ENCODE measurements around the gene SEC16A.

The SEC16A gene

DNA sequence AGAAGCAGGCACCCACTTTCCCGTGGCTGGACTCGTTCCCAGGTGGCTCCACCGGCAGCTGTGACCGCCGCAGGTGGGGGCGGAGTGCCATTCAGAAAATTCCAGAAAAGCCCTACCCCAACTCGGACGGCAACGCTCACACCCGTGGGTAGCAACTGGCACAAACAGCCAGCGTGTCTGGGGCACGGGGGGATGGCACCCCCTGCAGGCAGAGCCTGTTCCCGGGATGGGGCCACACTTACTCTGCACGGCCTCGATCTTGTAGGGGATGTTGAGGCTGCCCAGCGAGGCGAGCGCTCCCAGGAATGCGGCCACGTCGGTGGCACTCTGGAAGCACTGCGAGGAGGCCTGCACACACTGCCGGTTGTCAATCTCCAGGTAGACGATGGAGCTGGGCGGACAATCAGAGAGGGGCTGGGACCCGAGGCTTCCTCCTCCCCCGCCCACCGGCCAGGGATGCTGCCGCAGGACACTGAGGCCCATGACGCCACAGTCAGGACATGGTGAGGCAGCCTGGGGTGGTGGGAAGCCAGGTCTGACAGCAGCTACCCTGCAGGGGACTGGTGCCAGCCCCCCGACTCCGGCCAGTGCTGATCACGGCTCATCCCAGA is 20.2 kb upstream of the SEC16A start:
- Histone ChIP-seq H3K4me3 (ENCODE audit: severe bottlenecking) (no peak overlapping the region), H3K36me3 (ENCODE audit: low read depth) (peaks cover 92% of the 10 kb centered on the region), H3K27me3 (ENCODE audit: insufficient read depth, poor library complexity, severe bottlenecking) (no peaks in the 10 kb centered on the region), H3K27ac (ENCODE audit: poor library complexity, severe bottlenecking) (no peak overlapping the region), H3K9me3 (ENCODE audit: severe bottlenecking) (no peaks in the 10 kb centered on the region), H3K4me1 (ENCODE audit: insufficient read depth, poor library complexity, severe bottlenecking) (no peaks in the 10 kb centered on the region)
- TF ChIP-seq, protein P1, sequence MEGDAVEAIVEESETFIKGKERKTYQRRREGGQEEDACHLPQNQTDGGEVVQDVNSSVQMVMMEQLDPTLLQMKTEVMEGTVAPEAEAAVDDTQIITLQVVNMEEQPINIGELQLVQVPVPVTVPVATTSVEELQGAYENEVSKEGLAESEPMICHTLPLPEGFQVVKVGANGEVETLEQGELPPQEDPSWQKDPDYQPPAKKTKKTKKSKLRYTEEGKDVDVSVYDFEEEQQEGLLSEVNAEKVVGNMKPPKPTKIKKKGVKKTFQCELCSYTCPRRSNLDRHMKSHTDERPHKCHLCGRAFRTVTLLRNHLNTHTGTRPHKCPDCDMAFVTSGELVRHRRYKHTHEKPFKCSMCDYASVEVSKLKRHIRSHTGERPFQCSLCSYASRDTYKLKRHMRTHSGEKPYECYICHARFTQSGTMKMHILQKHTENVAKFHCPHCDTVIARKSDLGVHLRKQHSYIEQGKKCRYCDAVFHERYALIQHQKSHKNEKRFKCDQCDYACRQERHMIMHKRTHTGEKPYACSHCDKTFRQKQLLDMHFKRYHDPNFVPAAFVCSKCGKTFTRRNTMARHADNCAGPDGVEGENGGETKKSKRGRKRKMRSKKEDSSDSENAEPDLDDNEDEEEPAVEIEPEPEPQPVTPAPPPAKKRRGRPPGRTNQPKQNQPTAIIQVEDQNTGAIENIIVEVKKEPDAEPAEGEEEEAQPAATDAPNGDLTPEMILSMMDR (IDR thresholded peaks at IDR 0.05; ENCODE audit: poor library complexity, severe bottlenecking) = no peak
- no peak for DNase-seq (ENCODE audit: low spot score)
- ATAC-seq (ENCODE audit: low read depth) = no peak

DNA sequence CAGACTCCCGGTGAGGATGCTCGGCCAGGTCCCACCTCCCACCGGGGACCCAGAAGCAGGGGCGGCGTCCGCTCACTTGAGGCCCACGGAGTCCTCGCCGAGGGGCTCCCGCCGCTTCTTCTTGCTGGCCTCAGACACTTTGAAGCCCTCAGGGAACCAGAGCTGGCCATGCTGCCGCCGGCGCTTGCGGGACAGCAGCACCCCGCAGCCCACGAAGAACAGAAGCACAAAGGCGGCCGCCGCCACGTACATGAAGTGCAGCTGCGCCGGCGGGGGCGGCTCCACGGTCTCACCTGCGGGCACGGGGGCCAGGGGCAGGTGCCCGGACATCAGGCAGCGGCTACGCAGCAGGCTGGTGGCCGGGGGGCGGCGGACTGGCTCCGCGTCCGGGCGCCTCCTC is 19.4 kb upstream of the SEC16A start:
- Histone ChIP-seq H3K4me1 (ENCODE audit: insufficient read depth, poor library complexity, severe bottlenecking) (no peaks in the 10 kb centered on the region), H3K9me3 (ENCODE audit: severe bottlenecking) (no peaks in the 10 kb centered on the region), H3K27me3 (ENCODE audit: insufficient read depth, poor library complexity, severe bottlenecking) (no peaks in the 10 kb centered on the region), H3K4me3 (ENCODE audit: severe bottlenecking) (no peak overlapping the region), H3K36me3 (ENCODE audit: low read depth) (peaks cover 88% of the 10 kb centered on the region), H3K27ac (ENCODE audit: poor library complexity, severe bottlenecking) (no peak overlapping the region)
- ATAC-seq (ENCODE audit: low read depth) = no peak
- TF ChIP-seq, protein P1 (IDR thresholded peaks at IDR 0.05; ENCODE audit: poor library complexity, severe bottlenecking) = no peak
- no peak for DNase-seq (ENCODE audit: low spot score)

DNA sequence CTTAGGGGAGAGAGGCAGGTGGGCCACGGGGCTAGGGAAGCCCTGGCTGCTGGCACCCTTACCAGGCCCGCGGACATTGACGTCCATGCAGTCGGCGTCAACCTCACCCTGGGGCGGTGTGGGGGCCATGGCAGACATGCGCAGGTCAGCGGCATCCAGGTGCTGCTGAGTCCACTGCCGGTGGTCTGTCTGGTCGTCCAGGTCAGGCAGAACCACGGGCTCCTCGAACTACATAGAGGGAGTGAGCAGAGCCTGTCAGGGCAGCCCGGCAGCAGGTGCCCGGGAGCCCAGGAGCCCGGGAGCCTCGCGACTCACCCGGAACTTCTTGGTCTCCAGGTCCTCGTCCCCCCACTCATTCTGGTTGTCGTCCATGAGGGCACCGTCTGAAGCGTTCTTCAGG is 18.8 kb upstream of the SEC16A start:
- H3K36me3 ChIP-seq (ENCODE audit: low read depth) = peaks cover 84% of the 10 kb centered on the region
- TF ChIP-seq, protein P1 (IDR thresholded peaks at IDR 0.05; ENCODE audit: poor library complexity, severe bottlenecking) = no peak
- no peak for ATAC-seq (ENCODE audit: low read depth)

DNA sequence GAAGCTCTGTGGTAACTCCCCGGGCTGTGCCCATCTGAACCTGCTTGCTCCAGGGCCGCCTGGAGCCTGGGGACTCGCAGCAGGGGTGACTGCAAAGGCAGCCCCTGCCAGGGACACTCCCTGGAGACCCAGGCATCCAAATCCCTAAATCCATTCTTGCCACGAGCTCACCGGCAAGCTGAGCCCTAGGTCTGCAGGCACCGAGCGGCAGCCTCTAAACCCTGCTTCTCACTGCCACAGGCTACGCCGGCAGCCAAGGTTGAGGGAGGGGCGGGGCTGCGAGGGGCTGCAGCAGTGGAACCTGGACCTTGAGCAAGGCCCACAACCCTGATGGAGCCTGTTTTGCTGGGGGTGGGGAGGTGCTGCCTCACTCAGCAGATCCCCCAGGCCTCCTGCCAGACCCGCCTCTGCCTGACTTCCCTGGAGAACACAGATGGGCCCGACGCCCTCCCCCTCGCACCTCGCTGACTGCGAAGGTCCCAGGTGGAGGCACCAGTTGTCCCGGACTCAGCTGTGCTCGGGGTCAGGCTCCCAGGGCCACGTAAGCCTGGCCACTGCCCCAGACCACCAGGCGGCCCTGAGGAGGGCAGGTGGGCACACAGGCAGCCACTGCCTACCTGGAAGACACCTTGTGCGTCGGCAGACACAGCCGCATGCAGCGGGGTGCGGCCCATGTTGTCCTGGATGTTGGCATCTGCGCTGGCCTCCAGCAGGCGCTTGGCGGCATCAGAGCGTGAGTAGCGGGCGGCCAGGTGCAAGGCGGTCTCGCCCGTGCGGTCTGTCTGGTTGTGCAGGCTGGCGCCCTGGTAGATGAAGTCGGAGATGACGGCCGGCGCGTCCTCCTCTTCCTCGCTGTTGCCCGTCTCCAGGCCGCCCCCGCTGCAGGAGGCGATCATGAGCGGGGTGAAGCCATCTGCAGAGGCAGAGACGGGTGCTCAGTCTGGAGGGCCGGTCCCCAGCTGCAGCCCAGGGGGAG is 17.4 kb upstream of the SEC16A start:
- Histone ChIP-seq H3K27me3 (ENCODE audit: insufficient read depth, poor library complexity, severe bottlenecking) (no peaks in the 10 kb centered on the region), H3K4me1 (ENCODE audit: insufficient read depth, poor library complexity, severe bottlenecking) (no peaks in the 10 kb centered on the region), H3K36me3 (ENCODE audit: low read depth) (peaks cover 83% of the 10 kb centered on the region), H3K27ac (ENCODE audit: poor library complexity, severe bottlenecking) (no peak overlapping the region), H3K9me3 (ENCODE audit: severe bottlenecking) (no peaks in the 10 kb centered on the region), H3K4me3 (ENCODE audit: severe bottlenecking) (no peak overlapping the region)
- TF ChIP-seq, protein P1 (IDR thresholded peaks at IDR 0.05; ENCODE audit: poor library complexity, severe bottlenecking) = no peak
- DNase-seq (ENCODE audit: low spot score) (no peak), ATAC-seq (ENCODE audit: low read depth) (no peak)

More for the DNA sequence above, 18.8 kb upstream of the SEC16A start:
- Histone ChIP-seq H3K27me3 (ENCODE audit: insufficient read depth, poor library complexity, severe bottlenecking) (no peaks in the 10 kb centered on the region), H3K4me3 (ENCODE audit: severe bottlenecking) (no peak overlapping the region), H3K27ac (ENCODE audit: poor library complexity, severe bottlenecking) (no peak overlapping the region), H3K4me1 (ENCODE audit: insufficient read depth, poor library complexity, severe bottlenecking) (no peaks in the 10 kb centered on the region), H3K9me3 (ENCODE audit: severe bottlenecking) (no peaks in the 10 kb centered on the region)
- DNase-seq (ENCODE audit: low spot score) = no peak

Measured in RWPE2 (cell line).